GM13977 (cell line): ENCODE results near the gene AKIRIN1.
"Not testable (repeated sequence)": the region's sequence is repeated elsewhere in the genome, so short reads cannot be mapped to it uniquely, and the experiment has no call there.

Experiments used
- DNase-seq: peaks from one replicate; pipeline ENCODE4 v3.0.0; 2012; ENCODE audit warnings: low spot score
- CTCF ChIP-seq: IDR thresholded peaks from 2 replicates; pipeline ENCODE4 v1.5.1; 2012; ENCODE audit warnings: mild to moderate bottlenecking, control low read depth; ENCODE audit not compliant: insufficient read depth; ENCODE audit errors: extremely low read depth, missing control alignments
- in situ Hi-C: fragments of 300-500 bp; cut with MboI; formaldehyde crosslinking; loops from one replicate; pipeline ENCODE4 v1.12.0; 2022; ENCODE audit warnings: low sequenced_read_pairs, low pct_unique_long_range_greater_than_20kb, mixed read lengths, inconsistent platforms; ENCODE audit not compliant: unreplicated experiment

Gene AKIRIN1

GRCh38 chr1:38997901-38998190 lies 6.8 kb downstream of the AKIRIN1 start:
- TF ChIP-seq CTCF: no peak
- in situ Hi-C loops: no loop called here
- no peak for DNase-seq

GRCh38 chr1:39001516-39002421 lies 10.7 kb downstream of the AKIRIN1 start:
- no peak for TF ChIP-seq CTCF
- in situ Hi-C loops: no loop called here
- DNase-seq: no peak

- TF ChIP-seq CTCF: no peak
- in situ Hi-C loops: no loop called here
- no peak for DNase-seq
Measured at GRCh38 chr1:39003281-39003680, 12.2 kb downstream of the AKIRIN1 start.

GRCh38 chr1:39003794-39004193 lies 12.7 kb downstream of the AKIRIN1 start:
- in situ Hi-C loops: no loop called here
- DNase-seq: no peak
- TF ChIP-seq CTCF: no peak

GRCh38 chr1:39006287-39006686 lies 15.2 kb downstream of the AKIRIN1 start:
- in situ Hi-C loops: no loop called here
- no peak for TF ChIP-seq CTCF
- no peak for DNase-seq

- in situ Hi-C loops: no loop called here
- TF ChIP-seq CTCF: no peak
- no peak for DNase-seq
Measured at GRCh38 chr1:39006726-39007645, 15.9 kb downstream of the AKIRIN1 start.

- DNase-seq, in situ Hi-C loops: not testable (repeated sequence)
Measured at GRCh38 chr1:39014956-39015355, 23.9 kb downstream of the AKIRIN1 start.
